Right atrium auricular region (tissue), 2 donors: ENCODE results near the gene CKM. TPM values are rescaled to one million over a fixed set of nuclear protein-coding genes. Genes with fewer than 3 reads are reported as not detected.
A peak's percentile ranks its signal among the peaks of the same experiment; 100 is the strongest.
"Not testable (repeated sequence)": the region's sequence is repeated elsewhere in the genome, so short reads cannot be mapped to it uniquely, and the experiment has no call there.

Experiments used
- DNase-seq: peaks from one replicate; pipeline ENCODE4 v3.0.0-alpha.2; 2019; ENCODE audit warnings: low spot score
- H3K27ac ChIP-seq, 2 donors: fragments of 200-600 bp; sonication (generic); 1 replicate in 1 of 2; 2 replicates in 1 of 2; pipeline ENCODE4 v1.5.1; 2016 to 2019
- H3K27me3 ChIP-seq, 2 donors: fragments of 200-600 bp; sonication (generic); one replicate each; pipeline versions ENCODE4 v1.5.1 to v1.6.0; 2017 to 2019
- H3K36me3 ChIP-seq: fragments of 200-600 bp; sonication (generic); one replicate; pipeline ENCODE4 v1.5.1; 2016
- H3K4me1 ChIP-seq, 2 donors: fragments of 200-600 bp; sonication (generic); one replicate each; pipeline versions ENCODE4 v1.5.1 to v1.6.0; 2017 to 2019
- H3K4me3 ChIP-seq, 2 donors: fragments of 200-600 bp; sonication (generic); 1 replicate in 1 of 2; 2 replicates in 1 of 2; pipeline ENCODE4 v1.5.1; 2017 to 2019; ENCODE audit warnings: mild to moderate bottlenecking in 1 of 2, moderate library complexity in 1 of 2
- H3K9me3 ChIP-seq, 2 donors: fragments of 200-600 bp; sonication (generic); one replicate each; pipeline ENCODE4 v1.5.1; 2019
- CTCF ChIP-seq, 2 donors: fragments of 200-600 bp; sonication (generic); IDR thresholded peaks; one replicate each; pipeline ENCODE4 v1.5.1; 2019; ENCODE audit warnings: antibody characterized with exemption in 2 of 2
- total RNA-seq, 2 donors: library from RNA; depleted of rRNA; stranded (reverse); fragments of >200 nt; gene quantifications; one replicate each; pipeline ENCODE4 v1.1.0, GENCODE V29; 2016

Gene CKM
- total RNA-seq, 2 donors from 2014 or later = 3,033 to 6,121 TPM

DNA sequence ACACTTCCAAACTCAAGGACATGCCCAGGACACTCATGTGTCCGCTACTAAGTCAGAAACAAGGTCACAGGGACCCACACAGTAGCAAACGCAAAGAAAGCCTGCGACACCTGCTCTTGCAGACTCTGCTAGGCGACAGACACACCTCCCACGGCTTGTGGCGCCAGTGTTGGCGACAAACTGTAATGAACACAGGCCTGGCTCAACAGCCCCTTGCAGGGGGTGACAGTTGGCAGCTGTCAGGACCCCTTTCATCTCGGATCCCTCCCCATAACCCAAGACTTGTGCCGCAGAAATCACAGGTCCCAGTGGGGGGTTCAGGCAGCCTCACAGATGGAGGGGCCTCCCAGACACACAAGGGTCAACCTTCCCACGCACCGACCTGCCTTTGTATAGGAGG lies 364 bp downstream of the CKM start:
- Histone ChIP-seq H3K27me3 (no peaks in the 10 kb centered on the region), H3K9me3 (no peaks in the 10 kb centered on the region), H3K27ac (peak overlapping the region; percentile 84 to 95), H3K4me1 (peaks cover 0 to 37% of the 10 kb centered on the region in 2 donors), H3K4me3 (peak overlapping the region; percentile 56), H3K36me3 (peaks cover 22% of the 10 kb centered on the region)
- TF ChIP-seq CTCF (IDR thresholded peaks at IDR 0.05) = no peak
- no peak for DNase-seq

DNA sequence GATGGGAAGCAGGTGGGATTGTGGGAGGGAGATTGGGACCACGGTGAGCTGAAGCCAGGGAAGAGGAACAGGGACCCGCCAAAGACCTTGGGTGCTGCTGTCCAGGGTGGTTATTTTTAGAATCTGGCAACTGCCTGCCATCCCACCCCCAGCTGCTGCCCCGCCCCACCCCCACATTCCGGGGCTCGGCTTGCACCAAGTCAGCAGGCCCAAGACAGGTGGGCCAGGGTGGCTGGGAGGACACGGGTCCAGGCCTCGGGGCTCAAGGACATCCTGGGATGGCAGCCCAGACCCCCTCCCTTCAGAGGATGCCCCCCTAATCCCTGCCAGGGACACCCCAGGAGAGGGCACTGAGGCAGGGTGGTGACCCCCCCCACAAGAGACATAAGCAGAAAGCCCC lies 827 bp downstream of the CKM start:
- Histone ChIP-seq H3K27me3 (no peaks in the 10 kb centered on the region), H3K36me3 (peaks cover 26% of the 10 kb centered on the region), H3K4me3 (peak overlapping the region; percentile 56), H3K9me3 (no peaks in the 10 kb centered on the region), H3K4me1 (peaks cover 0 to 37% of the 10 kb centered on the region in 2 donors), H3K27ac (peak overlapping the region; percentile 84 to 95)
- no peak for DNase-seq
- TF ChIP-seq CTCF (IDR thresholded peaks at IDR 0.05) = no peak

DNA sequence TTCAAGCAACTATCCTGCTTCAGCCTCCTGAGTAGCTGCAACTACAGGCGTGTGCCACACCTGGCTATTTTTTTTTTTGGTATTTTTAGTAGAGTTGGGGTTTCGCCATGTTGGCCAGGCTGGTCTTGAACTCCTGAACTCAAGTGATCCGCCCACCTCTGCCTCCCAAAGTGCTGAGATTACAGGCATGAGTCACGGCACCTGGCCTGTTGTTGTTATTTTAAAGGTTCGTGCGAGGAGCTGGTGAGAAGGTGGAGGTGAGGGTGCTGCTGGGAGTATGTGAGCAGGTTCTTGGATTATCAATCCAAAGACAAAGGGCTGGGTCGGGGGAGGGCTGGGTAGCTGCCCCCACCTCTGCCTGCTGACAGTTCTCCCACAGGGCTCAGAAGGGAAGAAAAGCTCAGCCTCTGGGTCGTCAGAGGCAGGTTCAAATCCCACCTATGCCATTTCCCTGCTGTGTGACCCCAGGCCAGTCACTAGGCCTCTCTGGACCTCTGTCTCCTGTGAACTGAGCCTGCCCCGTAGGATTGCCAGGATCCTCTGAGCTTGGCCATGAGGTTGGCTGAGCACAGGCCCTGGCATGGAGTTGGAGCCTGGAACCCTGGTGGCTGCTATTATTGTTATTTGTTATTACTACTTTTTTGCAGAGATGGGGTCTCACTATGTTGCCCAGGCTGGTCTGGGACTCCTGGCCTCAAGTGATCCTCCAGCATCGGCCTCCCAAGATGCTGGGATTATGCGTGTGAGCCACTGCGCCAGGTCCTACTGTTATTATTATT lies 1.5 kb downstream of the CKM start:
- no peak for DNase-seq
- Histone ChIP-seq H3K4me3 (peak overlapping the region; percentile 56), H3K4me1 (peaks cover 0 to 32% of the 10 kb centered on the region in 2 donors)

GRCh38 chr19:45315304-45315703 lies 7.4 kb downstream of the CKM start:
- no peak overlapping the region for H3K4me3 ChIP-seq
- H3K36me3 ChIP-seq = peaks cover 71% of the 10 kb centered on the region
- no peaks in the 10 kb centered on the region for H3K9me3 ChIP-seq
- TF ChIP-seq CTCF (IDR thresholded peaks at IDR 0.05) = no peak
- no peaks in the 10 kb centered on the region for H3K27me3 ChIP-seq
- no peak for DNase-seq
- H3K4me1 ChIP-seq = peaks cover 0 to 31% of the 10 kb centered on the region in 2 donors
- no peak overlapping the region for H3K27ac ChIP-seq

More for the DNA sequence above, 1.5 kb downstream of the CKM start:
- peaks cover 33% of the 10 kb centered on the region for H3K36me3 ChIP-seq
- H3K27ac ChIP-seq = peak overlapping the region; percentile 84 to 95
- no peak for TF ChIP-seq CTCF (IDR thresholded peaks at IDR 0.05)
- no peaks in the 10 kb centered on the region for H3K9me3 ChIP-seq
- H3K27me3 ChIP-seq = no peaks in the 10 kb centered on the region

DNA sequence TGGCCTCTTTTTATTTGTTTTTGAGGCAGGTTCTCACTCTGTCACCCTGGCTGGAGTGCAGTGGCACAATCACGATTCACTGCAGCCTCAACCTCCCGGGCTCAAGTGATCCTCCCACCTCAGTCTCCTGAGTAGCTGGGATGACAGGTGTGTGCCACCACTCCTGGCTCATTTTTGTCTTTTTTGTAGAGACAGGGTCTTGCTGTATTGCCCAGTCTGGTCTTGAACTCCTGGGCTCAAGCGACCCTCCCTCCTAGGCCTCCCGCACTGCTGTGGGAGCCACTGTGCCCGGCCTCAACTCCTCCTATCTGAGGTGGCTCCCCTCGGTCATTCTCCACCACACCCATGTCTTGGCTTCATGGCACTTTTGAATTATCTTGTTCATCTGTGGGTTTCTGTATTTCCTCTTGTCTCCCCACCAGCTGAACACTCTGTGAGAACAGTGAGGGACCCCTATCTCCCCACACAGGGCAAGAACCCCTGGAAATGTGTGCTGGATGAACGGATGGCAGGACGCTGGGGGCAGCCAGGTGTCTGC lies 7.9 kb downstream of the CKM start:
- no peaks in the 10 kb centered on the region for H3K9me3 ChIP-seq
- H3K27ac ChIP-seq = no peak overlapping the region
- no peak overlapping the region for H3K4me3 ChIP-seq
- H3K27me3 ChIP-seq = no peaks in the 10 kb centered on the region
- H3K4me1 ChIP-seq = peaks cover 0 to 31% of the 10 kb centered on the region in 2 donors
- no peak for TF ChIP-seq CTCF (IDR thresholded peaks at IDR 0.05)
- no peak for DNase-seq
- peaks cover 71% of the 10 kb centered on the region for H3K36me3 ChIP-seq

- not testable (repeated sequence) for DNase-seq, H3K9me3 ChIP-seq, H3K27me3 ChIP-seq, H3K4me3 ChIP-seq
- H3K27ac ChIP-seq = peak overlapping the region; percentile 17 to 76
- H3K4me1 ChIP-seq = peaks cover 0 to 13% of the 10 kb centered on the region in 2 donors
- peaks cover 72% of the 10 kb centered on the region for H3K36me3 ChIP-seq
Measured at GRCh38 chr19:45312285-45312684, 10.4 kb downstream of the CKM start.
